Thyroid gland (tissue), 4 donors: ENCODE results near the gene MORN1. TPM values are rescaled to one million over a fixed set of nuclear protein-coding genes. Genes with fewer than 3 reads are reported as not detected.

Experiments used
- DNase-seq, 2 donors: peaks; one replicate each; pipeline ENCODE4 v3.0.0-alpha.2; 2019
- H3K27ac ChIP-seq, 3 donors: fragments of 200-600 bp; sonication (generic); 1 replicate in 2 of 3; 2 replicates in 1 of 3; pipeline ENCODE4 v1.5.1; 2016 to 2019; ENCODE audit warnings: mild to moderate bottlenecking in 1 of 3, moderate library complexity in 1 of 3
- H3K27me3 ChIP-seq: fragments of 200-600 bp; sonication (generic); one replicate; pipeline ENCODE4 v1.5.1; 2019
- H3K36me3 ChIP-seq, 2 donors: fragments of 200-600 bp; sonication (generic); one replicate each; pipeline ENCODE4 v1.5.1; 2016 to 2019
- H3K4me1 ChIP-seq, 2 donors: fragments of 200-600 bp; sonication (generic); one replicate each; pipeline ENCODE4 v1.5.1; 2017 to 2019
- H3K4me3 ChIP-seq, 3 donors: fragments of 200-600 bp; sonication (generic); replicated peaks in 1 of 3; 1 replicate in 2 of 3; 2 replicates in 1 of 3; pipeline ENCODE4 v1.5.1; 2016; ENCODE audit warnings: mild to moderate bottlenecking in 1 of 3
- H3K9me3 ChIP-seq: fragments of 200-600 bp; sonication (generic); one replicate; pipeline ENCODE4 v1.5.1; 2017
- POLR2A ChIP-seq, 2 donors: fragments of 450-650 bp; IDR thresholded peaks; one replicate each; pipeline ENCODE4 v1.6.1; 2017; ENCODE audit warnings: antibody characterized with exemption in 2 of 2, mild to moderate bottlenecking in 2 of 2, moderate library complexity in 1 of 2
- WGBS, 2 donors: methylation state at CpG; one replicate each; pipeline ENCODE4 v1.1.5; 2017; 5-methylcytosine and 5-hydroxymethylcytosine counted together
- intact Hi-C: fragments of 100-400 bp; cut with DNase I; formaldehyde crosslinking; loops from one replicate; pipeline ENCODE4 v1.15.1; 2023
- total RNA-seq, 4 donors: library from RNA; depleted of rRNA; stranded (reverse); fragments of >200 nt; gene quantifications; one replicate each; pipeline ENCODE4 v1.2.3, GENCODE V29; 2016
- TF ChIP-seq, protein P1 (sequence below), 6 experiments: fragments of 200-600 bp in 3 of 6; fragments of 450-650 bp in 3 of 6; sonication (generic) in 3 of 6; IDR thresholded peaks; one replicate each; pipeline ENCODE4 v1.5.1; 2016 to 2019; ENCODE audit warnings: antibody characterized with exemption in 6 of 6, mild to moderate bottlenecking in 2 of 6, inconsistent platforms in 1 of 6, moderate library complexity in 1 of 6

The MORN1 gene
- total RNA-seq, 4 donors from 2014 or later, result 23.3 to 45.3 (median 33.8) TPM

- intact Hi-C loops, result no loop called here
- Histone ChIP-seq H3K36me3 (no peaks in the 10 kb centered on the region), H3K9me3 (no peaks in the 10 kb centered on the region), H3K4me3 (no peak overlapping the region), H3K4me1 (no peaks in the 10 kb centered on the region), H3K27ac (no peak overlapping the region), H3K27me3 (no peaks in the 10 kb centered on the region)
- TF ChIP-seq, protein P1, sequence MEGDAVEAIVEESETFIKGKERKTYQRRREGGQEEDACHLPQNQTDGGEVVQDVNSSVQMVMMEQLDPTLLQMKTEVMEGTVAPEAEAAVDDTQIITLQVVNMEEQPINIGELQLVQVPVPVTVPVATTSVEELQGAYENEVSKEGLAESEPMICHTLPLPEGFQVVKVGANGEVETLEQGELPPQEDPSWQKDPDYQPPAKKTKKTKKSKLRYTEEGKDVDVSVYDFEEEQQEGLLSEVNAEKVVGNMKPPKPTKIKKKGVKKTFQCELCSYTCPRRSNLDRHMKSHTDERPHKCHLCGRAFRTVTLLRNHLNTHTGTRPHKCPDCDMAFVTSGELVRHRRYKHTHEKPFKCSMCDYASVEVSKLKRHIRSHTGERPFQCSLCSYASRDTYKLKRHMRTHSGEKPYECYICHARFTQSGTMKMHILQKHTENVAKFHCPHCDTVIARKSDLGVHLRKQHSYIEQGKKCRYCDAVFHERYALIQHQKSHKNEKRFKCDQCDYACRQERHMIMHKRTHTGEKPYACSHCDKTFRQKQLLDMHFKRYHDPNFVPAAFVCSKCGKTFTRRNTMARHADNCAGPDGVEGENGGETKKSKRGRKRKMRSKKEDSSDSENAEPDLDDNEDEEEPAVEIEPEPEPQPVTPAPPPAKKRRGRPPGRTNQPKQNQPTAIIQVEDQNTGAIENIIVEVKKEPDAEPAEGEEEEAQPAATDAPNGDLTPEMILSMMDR (IDR thresholded peaks at IDR 0.05), result no peak
- TF ChIP-seq POLR2A (IDR thresholded peaks at IDR 0.05), result no peak
- 74 to 89% methylated on average over 7 to 13 of the region's 23 CpGs for WGBS, 2 donors
- no peak for DNase-seq
Observed at GRCh38 chr1:2376261-2376741, 15.1 kb downstream of the MORN1 start.

GRCh38 chr1:2375923-2376260 is 15.5 kb downstream of the MORN1 start:
- DNase-seq, result no peak
- Histone ChIP-seq H3K27ac (no peak overlapping the region), H3K4me3 (no peak overlapping the region), H3K27me3 (no peaks in the 10 kb centered on the region), H3K9me3 (no peaks in the 10 kb centered on the region), H3K36me3 (no peaks in the 10 kb centered on the region), H3K4me1 (no peaks in the 10 kb centered on the region)
- WGBS, 2 donors, result 85 to 94% methylated on average over 3 to 4 of the region's 7 CpGs
- TF ChIP-seq, protein P1 (IDR thresholded peaks at IDR 0.05), result no peak
- no peak for TF ChIP-seq POLR2A (IDR thresholded peaks at IDR 0.05)
- intact Hi-C loops, result no loop called here

DNA sequence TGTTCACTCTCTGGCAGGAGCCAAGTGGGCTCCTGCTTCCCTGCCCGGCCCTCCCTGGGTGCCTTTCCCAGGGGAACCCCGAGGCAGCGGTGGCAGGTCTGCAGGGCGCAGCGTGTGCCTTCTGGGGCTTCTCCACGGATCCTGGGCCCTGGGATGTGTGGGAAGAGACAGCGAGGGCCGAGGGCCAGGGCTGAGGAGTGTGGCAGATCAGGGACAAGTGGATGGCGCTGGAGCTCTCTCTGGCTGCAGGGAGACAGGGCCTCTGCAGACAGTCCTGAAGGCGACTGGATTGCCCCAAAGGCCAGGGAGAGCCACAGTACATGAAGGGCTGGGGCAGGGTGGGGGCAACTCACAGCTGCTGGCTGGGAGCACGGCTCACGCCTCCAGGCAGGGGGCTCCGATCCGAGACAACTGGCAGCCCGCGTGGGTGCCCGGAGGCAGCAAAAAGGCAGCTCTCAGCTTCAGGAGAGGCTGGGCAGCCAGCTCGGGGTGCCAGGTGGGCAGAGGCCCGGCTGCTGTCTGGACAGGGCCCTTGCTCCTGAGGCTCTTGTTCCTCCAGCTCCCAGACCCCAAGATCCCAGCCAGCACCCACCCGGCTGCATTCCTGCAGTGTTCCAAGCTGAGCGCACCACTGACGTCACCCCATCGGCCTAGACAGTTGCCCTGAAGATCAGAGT is 16.0 kb downstream of the MORN1 start:
- no peaks in the 10 kb centered on the region for H3K9me3 ChIP-seq
- WGBS, 2 donors, result 82 to 83% methylated on average over 12 to 14 of the region's 23 CpGs
- DNase-seq, result no peak

GRCh38 chr1:2374252-2375155 is 16.9 kb downstream of the MORN1 start:
- TF ChIP-seq POLR2A (IDR thresholded peaks at IDR 0.05), result no peak
- TF ChIP-seq, protein P1 (IDR thresholded peaks at IDR 0.05), result no peak
- no peak for DNase-seq
- H3K27ac ChIP-seq, result no peak overlapping the region
- H3K9me3 ChIP-seq, result no peaks in the 10 kb centered on the region
- no peak overlapping the region for H3K4me3 ChIP-seq
- H3K4me1 ChIP-seq, result no peaks in the 10 kb centered on the region
- H3K36me3 ChIP-seq, result no peaks in the 10 kb centered on the region
- 81 to 88% methylated on average over 13 to 15 of the region's 17 CpGs for WGBS, 2 donors
- H3K27me3 ChIP-seq, result no peaks in the 10 kb centered on the region
- intact Hi-C loops, result no loop called here

More for the DNA sequence above, 16.0 kb downstream of the MORN1 start:
- H3K4me3 ChIP-seq, result no peak overlapping the region
- intact Hi-C loops, result no loop called here
- TF ChIP-seq, protein P1 (IDR thresholded peaks at IDR 0.05), result no peak
- no peak for TF ChIP-seq POLR2A (IDR thresholded peaks at IDR 0.05)
- no peaks in the 10 kb centered on the region for H3K27me3 ChIP-seq
- no peaks in the 10 kb centered on the region for H3K36me3 ChIP-seq
- no peaks in the 10 kb centered on the region for H3K4me1 ChIP-seq
- H3K27ac ChIP-seq, result no peak overlapping the region
